ENCODE results near the gene ITPR2.
"Not testable (repeated sequence)": the region's sequence is repeated elsewhere in the genome, so short reads cannot be mapped to it uniquely, and the experiment has no call there.

The ITPR2 gene

DNA sequence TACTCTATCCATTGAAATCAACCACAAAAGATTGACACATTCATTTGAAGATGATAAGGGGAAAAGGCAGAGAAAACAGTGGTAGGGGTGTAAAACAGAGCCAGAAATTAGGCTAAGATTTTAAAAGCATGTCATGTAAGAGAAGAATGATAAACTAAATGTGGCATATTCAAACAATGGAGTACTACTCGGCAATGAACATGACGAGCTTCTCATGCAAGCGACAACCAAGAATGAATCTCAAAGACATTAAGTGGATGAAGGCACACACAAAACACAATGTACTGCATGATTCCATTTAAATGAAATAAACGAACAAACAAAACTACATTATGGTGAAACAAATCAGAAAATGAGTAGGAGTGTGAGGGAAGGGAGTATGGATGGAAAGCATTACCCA is 134.8 kb downstream of the ITPR2 start:
- DNase-seq: no peak

- DNase-seq: no peak
Measured at GRCh38 chr12:26697217-26697616, 135.8 kb downstream of the ITPR2 start.

GRCh38 chr12:26696613-26697092 is 136.3 kb downstream of the ITPR2 start:
- DNase-seq: no peak

- DNase-seq: no peak
Measured at GRCh38 chr12:26696048-26696612, 136.9 kb downstream of the ITPR2 start.

DNA sequence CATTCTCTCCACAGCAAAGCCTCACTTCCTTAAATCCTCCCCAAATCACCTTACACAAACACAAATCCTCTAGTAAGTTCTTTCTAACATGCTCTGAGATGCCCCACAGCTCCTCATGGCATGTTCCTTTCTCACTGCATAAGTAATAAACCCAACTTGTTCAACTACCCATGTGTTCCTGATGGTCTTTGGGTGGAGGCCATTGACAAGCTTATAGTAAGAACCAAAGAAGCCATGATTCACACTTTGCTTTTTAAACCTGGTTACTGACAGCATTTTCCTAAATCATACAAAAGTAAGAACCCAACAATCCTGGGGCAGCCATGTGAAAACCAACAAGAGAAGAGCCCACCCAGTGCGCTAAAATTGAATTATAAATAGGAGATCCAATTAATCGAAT is 138.6 kb downstream of the ITPR2 start:
- DNase-seq: no peak

DNA sequence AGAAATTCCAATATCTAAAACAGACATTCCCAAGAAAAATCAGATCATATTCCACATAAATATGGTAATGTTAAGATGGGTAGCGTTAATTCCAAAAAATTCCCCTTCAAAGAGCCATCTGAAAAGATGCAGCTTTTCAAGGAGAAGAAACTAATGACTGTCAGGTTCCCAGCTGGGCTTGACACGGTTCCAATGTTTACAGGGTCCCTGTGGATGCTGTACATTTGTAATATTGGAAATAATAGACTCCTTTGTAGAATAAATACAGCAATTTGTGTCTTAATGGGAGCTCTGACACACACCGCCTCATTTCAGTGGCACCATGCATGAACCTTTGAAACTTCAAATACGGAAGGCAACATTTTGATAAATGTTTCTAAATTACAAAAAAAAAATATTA is 140.6 kb downstream of the ITPR2 start:
- no peak for DNase-seq

- no peak for DNase-seq
Measured at GRCh38 chr12:26691234-26691970, 141.6 kb downstream of the ITPR2 start.

- no peak for DNase-seq
Measured at GRCh38 chr12:26690601-26691000, 142.4 kb downstream of the ITPR2 start.

GRCh38 chr12:26689281-26689841 is 143.6 kb downstream of the ITPR2 start:
- no peak for DNase-seq

- no peak for DNase-seq
Measured at GRCh38 chr12:26688344-26688904, 144.6 kb downstream of the ITPR2 start.

GRCh38 chr12:26686408-26686807 is 146.6 kb downstream of the ITPR2 start:
- DNase-seq: no peak

DNA sequence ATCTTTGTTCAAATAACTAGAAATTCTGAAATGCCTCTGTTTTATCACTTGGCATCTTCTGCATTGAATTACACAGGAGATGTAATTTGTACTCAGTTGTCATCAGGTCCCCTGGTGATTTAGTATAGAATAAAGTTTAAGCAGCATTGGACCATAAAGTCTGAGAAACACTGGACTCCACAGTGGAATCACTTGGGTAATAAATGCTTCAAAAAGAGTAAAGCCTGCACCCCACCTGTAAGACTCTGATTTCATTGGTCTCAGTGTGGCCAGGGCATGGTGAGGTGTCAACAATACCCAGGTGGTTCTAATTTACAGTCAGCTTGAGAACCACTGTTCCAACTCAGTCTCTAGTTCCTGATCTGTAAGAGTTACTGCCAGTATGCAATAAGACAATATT is 148.9 kb downstream of the ITPR2 start:
- DNase-seq: no peak

DNA sequence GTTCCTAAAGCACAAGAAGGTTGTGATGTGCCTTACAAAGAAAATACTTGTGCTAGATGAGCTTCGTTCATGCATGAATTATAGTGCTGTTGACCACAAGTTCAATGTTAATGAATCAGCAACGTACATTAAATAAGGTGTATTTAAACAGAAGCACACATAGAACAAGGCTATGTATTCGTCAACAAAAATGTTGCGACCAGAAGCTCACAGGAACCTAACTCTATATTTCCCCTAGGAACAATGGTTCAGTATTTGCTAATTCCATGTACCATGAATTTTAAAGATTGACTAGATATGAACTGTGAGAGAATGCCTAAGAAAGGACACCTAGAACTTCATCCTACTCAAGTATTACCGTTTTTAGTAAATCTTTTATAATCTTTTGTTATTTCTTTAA is 149.6 kb downstream of the ITPR2 start:
- DNase-seq: no peak

GRCh38 chr12:26680727-26681455 is 152.1 kb downstream of the ITPR2 start:
- no peak for DNase-seq

DNA sequence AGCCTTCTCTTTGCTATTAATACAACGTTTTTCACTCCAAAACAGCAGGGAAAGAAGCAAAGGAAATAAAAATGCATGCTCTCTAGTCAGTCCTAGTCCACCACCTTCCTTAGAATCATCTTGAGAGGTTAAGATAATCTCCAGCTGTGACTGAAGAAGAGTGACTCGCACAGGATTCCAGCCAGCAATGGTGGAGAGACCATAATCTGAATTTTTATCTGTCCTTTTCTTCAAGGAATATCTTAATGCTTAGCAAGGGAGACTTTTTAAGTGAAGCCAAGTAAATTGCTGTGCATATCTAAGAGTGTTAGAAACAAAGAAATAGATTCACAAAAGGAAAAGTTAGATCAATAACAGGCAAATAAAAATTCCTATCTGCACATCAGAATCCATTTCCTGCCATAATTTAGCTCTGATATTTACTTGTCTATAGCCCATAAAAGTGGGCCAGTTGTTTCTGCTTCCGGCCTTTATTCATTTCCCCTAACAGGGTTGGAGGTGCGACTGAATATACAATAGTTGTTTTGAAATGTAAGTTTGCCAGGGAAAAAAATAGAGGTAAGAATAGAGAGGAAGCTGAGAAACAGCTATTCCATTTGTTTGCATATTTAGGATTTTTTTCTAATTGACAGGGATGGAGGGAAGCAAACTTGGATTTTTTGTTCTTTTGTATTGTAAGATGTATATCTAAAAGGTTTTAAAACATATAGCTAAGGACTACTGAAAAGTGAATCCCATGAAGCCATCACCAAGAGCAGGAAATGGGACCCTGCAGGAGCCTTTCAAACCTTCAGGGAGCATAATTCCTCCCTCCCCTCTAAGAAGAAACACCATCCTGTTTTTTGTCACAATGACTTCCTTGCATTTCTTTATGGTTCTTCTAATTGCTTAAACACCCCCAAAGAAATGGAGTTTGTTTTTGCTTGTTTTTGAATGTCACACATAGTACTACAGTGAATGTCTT is 154.0 kb downstream of the ITPR2 start:
- DNase-seq: no peak

DNA sequence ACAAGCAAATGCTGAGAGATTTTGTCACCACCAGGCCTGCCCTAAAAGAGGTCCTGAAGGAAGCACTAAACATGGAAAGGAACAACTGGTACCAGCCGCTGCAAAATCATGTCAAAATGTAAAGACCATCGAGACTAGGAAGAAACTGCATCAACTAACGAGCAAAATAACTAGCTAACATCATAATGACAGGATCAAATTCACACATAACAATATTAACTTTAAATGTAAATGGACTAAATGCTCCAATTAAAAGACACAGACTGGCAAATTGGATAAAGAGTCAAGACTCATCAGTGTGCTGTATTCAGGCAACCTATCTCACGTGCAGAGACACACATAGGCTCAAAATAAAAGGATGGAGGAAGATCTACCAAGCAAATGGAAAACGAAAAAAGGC is 161.5 kb downstream of the ITPR2 start:
- DNase-seq: not testable (repeated sequence)

DNA sequence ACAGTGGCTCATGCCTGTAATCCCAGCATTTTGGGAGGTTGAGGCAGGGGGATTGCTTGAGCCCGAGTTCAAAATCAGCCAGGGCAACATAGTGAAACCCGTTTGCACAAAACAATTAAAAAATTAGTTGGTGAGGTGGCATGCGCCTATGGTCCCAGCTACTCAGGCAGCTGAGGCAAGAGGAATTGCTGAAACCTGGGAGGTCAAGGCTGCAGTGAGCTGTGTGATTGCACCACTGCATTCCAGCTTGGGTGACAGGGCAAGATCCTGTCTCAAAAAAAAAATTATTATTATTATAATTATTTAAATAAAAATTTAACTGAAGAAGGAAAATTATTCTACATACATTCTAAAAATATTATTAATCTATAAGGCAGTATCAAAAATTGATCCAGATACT is 164.1 kb downstream of the ITPR2 start:
- no peak for DNase-seq

DNA sequence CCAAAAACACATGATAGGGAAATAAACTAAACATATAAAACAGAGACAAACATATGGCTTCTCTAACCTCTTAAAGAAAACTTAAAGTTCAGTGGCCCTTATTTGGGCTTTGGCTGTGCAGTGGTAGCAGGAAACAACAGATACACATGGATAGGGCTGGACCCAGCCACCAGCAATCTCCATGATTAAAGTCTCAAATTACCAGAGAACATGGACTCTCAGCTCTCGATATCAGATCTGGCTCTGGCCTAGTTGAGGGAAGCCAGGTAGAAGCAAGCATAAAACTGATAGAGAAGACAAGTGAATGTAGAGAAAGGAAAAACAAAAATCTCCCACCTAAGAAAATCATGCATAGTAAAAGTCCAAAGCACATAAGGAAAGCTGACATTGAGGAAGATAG is 164.8 kb downstream of the ITPR2 start:
- no peak for DNase-seq

DNA sequence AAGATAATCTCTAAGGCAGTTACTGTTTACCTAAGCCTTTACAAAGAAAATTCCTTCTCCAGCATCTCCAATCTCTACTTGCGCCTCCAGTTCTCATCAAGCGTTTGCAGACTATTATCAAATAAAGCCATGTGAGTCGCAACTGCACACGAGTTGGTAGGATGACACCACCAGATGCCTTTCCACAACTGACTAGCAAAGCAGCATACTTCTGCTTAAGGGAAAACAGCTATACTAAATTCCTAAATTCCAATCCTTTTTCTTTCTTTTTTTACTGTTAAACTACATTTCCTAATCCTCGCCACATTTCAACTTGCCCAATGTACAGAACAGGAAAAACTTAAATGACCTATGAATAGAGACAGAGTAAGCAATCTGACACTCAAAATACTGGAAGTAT is 166.7 kb downstream of the ITPR2 start:
- no peak for DNase-seq

GRCh38 chr12:26661399-26661798 is 171.6 kb downstream of the ITPR2 start:
- DNase-seq: no peak

GRCh38 chr12:26659930-26660329 is 173.1 kb downstream of the ITPR2 start:
- no peak for DNase-seq

DNA sequence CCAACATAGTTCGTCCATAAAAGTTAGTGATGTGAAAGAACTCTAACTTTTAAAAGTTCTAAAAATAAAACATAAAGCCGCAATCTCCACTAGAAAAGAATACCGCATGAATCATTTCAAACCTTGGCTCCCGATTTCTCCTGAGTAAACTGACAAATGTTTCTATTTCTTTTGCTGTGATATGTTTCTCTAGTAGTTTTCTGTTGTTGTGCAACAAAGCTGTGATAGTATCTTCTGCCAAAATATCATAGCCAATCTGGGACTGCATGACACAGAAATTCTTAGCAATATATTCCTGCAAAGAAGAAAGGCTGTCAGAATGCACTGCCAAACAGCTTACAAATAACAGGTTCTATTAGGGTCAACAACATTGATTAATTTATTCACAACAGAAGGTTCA is 174.0 kb downstream of the ITPR2 start:
- DNase-seq: no peak

All from left hindlimb (tissue), 1 donor.